Neural cell (in vitro differentiated cells): ENCODE data around the gene STEAP1B.
"Not testable (repeated sequence)": the region's sequence is repeated elsewhere in the genome, so short reads cannot be mapped to it uniquely, and the experiment has no call there.

Experiments used
- CTCF ChIP-seq: fragments of 450-650 bp; IDR thresholded peaks from 2 replicates; pipeline ENCODE4 v1.5.1; 2014; ENCODE audit warnings: antibody characterized with exemption, mild to moderate bottlenecking, moderate library complexity; ENCODE audit not compliant: poor library complexity, severe bottlenecking
- RAD21 ChIP-seq: fragments of 450-650 bp; conservative IDR thresholded peaks from 2 replicates; pipeline ENCODE4 v1.6.1; 2014; ENCODE audit warnings: antibody characterized with exemption, mild to moderate bottlenecking, moderate library complexity

- TF ChIP-seq CTCF, RAD21: not testable (repeated sequence)
Measured at GRCh38 chr7:22524353-22524947, 24.5 kb upstream of the STEAP1B start.
